Heart left ventricle (tissue), 16 donors: Measurements from ENCODE around the gene LRBA. TPM values are rescaled to one million over a fixed set of nuclear protein-coding genes. Genes with fewer than 3 reads are reported as not detected.

Experiments used
- ATAC-seq, 4 donors: fragments of 200-7000 bp; cut with Tn5 transposase; one replicate each; pipeline ENCODE4 v1.9.1; 2020 to 2022; ENCODE audit warnings: moderate library complexity in 4 of 4, mild to moderate bottlenecking in 3 of 4, moderate number of reproducible peaks in 1 of 4
- DNase-seq, 5 donors: peaks; one replicate each; pipeline ENCODE4 v3.0.0-alpha.2; 2020
- H3K27ac ChIP-seq, 12 donors: fragments of 200-600 bp; sonication (generic) in 4 of 12; one replicate each; pipeline versions ENCODE4 v1.5.0 to v1.8.0; 2016 to 2022; ENCODE audit warnings: mild to moderate bottlenecking in 2 of 12
- H3K27me3 ChIP-seq, 9 donors: fragments of 200-600 bp; sonication (generic) in 2 of 9; one replicate each; pipeline versions ENCODE4 v1.5.1 to v1.8.0; 2016 to 2022; ENCODE audit warnings: mild to moderate bottlenecking in 3 of 9
- H3K36me3 ChIP-seq, 9 donors: fragments of 200-600 bp; sonication (generic) in 2 of 9; one replicate each; pipeline versions ENCODE4 v1.5.0 to v1.8.0; 2018 to 2022; ENCODE audit warnings: mild to moderate bottlenecking in 2 of 9
- H3K4me1 ChIP-seq, 12 donors: fragments of 200-600 bp; sonication (generic) in 4 of 12; one replicate each; pipeline versions ENCODE4 v1.5.0 to v1.8.0; 2016 to 2022; ENCODE audit warnings: mild to moderate bottlenecking in 3 of 12
- H3K4me3 ChIP-seq, 12 donors: fragments of 200-600 bp; sonication (generic) in 4 of 12; one replicate each; pipeline versions ENCODE4 v1.5.0 to v1.8.0; 2017 to 2022; ENCODE audit warnings: mild to moderate bottlenecking in 9 of 12, moderate library complexity in 4 of 12
- H3K9me3 ChIP-seq, 12 donors: fragments of 200-600 bp; sonication (generic) in 4 of 12; one replicate each; pipeline versions ENCODE4 v1.5.0 to v1.8.0; 2016 to 2022; ENCODE audit warnings: mild to moderate bottlenecking in 1 of 12
- POLR2A ChIP-seq, 2 donors: fragments of 450-650 bp; IDR thresholded peaks; one replicate each; pipeline ENCODE4 v1.6.1; 2017; ENCODE audit warnings: antibody characterized with exemption in 2 of 2, mild to moderate bottlenecking in 2 of 2, moderate library complexity in 2 of 2
- WGBS, 4 donors: extraction: QIAGEN DNeasy Blood & Tissue Kit in 2 of 4; methylation state at CpG; one replicate each; pipeline versions ENCODE4 v1.1.5 to v1.1.7; 2013 to 2018; 5-methylcytosine and 5-hydroxymethylcytosine counted together
- intact Hi-C, 10 donors: fragments of 100-400 bp; cut with DNase I; formaldehyde crosslinking; loops; one replicate each; pipeline versions ENCODE4 v1.11.1 to v1.14.2; 2022
- polyA plus RNA-seq, 2 donors: library from polyadenylated mRNA; stranded (reverse); fragments of 200-250 nt; gene quantifications; one replicate each; pipeline ENCODE4 v1.2.3, GENCODE V29; 2013
- total RNA-seq, 9 donors: library from RNA; depleted of rRNA in 2 of 9; stranded (reverse); fragments of >200 nt in 2 of 9; fragmentation: NEBNext Ultra II Directional in 3 of 9; extraction: Animal tissue kit (Norgen Biotek cat#: 25700) in 3 of 9; gene quantifications; one replicate each; pipeline versions ENCODE4 v1.1.0 to v1.2.4, GENCODE V29; 2016 to 2023
- TF ChIP-seq, protein P1 (sequence below), 12 donors: fragments of 200-600 bp; sonication (generic) in 4 of 12; IDR thresholded peaks; one replicate each; pipeline versions ENCODE4 v1.5.0 to v1.8.0; 2018 to 2022; ENCODE audit warnings: antibody characterized with exemption in 12 of 12, mild to moderate bottlenecking in 5 of 12
- donor health status: ischemic (EF 13 %, LVEDD 7.1; RV severe dilation, severe dysfunction).
- donor health status: healthy with polysubstance abuse.
- donor health status: DM: no; HTN: yes; CAD: no.
- donor health status: DM: no; HTN: no; CAD: no.
- donor health status: ischemic (EF 25% LVEDD 6.9; RV normal size, moderate dysfunction).
- donor health status: ischemic (EF 25% LVEDD 5.7; RV mildly dilated, moderate dysfunction).
- donor health status: healthy.
- donor health status: DM: yes; HTN: yes; CAD: no.
- donor health status: ischemic (EF 35%, LVEDD 5.7; RV mildly dilated, moderate dysfunction).
- donor health status: nonischemic (EF 11% LVEDD 7.7; RV severe dilation, severe dysfunction).
- donor health status: DM: yes; HTN: yes; CAD: no.
- donor health status: PGD.
- donor health status: ischemic (EF 29% LVEDD 5.4; RV normal size, mild dysfunction).
- donor health status: nonischemic (EF 23%, LVEDD 6.1; RV moderate dilation, normal function).

The LRBA gene
- total and polyA plus RNA-seq, 11 donors: 6.5 to 35.1 (median 22.6) TPM

GRCh38 chr4:150656891-150657290 is 358.2 kb downstream of the LRBA start:
- no peak for ATAC-seq
- TF ChIP-seq, protein P1, sequence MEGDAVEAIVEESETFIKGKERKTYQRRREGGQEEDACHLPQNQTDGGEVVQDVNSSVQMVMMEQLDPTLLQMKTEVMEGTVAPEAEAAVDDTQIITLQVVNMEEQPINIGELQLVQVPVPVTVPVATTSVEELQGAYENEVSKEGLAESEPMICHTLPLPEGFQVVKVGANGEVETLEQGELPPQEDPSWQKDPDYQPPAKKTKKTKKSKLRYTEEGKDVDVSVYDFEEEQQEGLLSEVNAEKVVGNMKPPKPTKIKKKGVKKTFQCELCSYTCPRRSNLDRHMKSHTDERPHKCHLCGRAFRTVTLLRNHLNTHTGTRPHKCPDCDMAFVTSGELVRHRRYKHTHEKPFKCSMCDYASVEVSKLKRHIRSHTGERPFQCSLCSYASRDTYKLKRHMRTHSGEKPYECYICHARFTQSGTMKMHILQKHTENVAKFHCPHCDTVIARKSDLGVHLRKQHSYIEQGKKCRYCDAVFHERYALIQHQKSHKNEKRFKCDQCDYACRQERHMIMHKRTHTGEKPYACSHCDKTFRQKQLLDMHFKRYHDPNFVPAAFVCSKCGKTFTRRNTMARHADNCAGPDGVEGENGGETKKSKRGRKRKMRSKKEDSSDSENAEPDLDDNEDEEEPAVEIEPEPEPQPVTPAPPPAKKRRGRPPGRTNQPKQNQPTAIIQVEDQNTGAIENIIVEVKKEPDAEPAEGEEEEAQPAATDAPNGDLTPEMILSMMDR (IDR thresholded peaks at IDR 0.05): no peak
- no peak for TF ChIP-seq POLR2A (IDR thresholded peaks at IDR 0.05)

GRCh38 chr4:150650751-150651150 is 364.3 kb downstream of the LRBA start:
- TF ChIP-seq, protein P1 (IDR thresholded peaks at IDR 0.05): no peak
- TF ChIP-seq POLR2A (IDR thresholded peaks at IDR 0.05): no peak
- Histone ChIP-seq H3K27ac (no peak overlapping the region), H3K4me3 (no peak overlapping the region), H3K36me3 (no peaks in the 10 kb centered on the region), H3K27me3 (no peaks in the 10 kb centered on the region), H3K9me3 (no peaks in the 10 kb centered on the region), H3K4me1 (no peaks in the 10 kb centered on the region)
- intact Hi-C loops: no loop called here
- WGBS, 4 donors: 84 to 94% (median 89%) methylated on average over 1 of the region's 1 CpG
- DNase-seq (no peak), ATAC-seq (no peak)

More at GRCh38 chr4:150656891-150657290, 358.2 kb downstream of the LRBA start:
- no peak for DNase-seq
- Histone ChIP-seq H3K4me3 (no peak overlapping the region), H3K27me3 (no peaks in the 10 kb centered on the region), H3K36me3 (no peaks in the 10 kb centered on the region), H3K27ac (no peak overlapping the region), H3K9me3 (no peaks in the 10 kb centered on the region), H3K4me1 (no peaks in the 10 kb centered on the region)
- intact Hi-C loops: no loop called here
- WGBS, 4 donors: 88 to 97% (median 95%) methylated on average over 2 of the region's 2 CpGs

GRCh38 chr4:150648123-150648522 is 367.0 kb downstream of the LRBA start:
- ATAC-seq: no peak
- Histone ChIP-seq H3K27ac (no peak overlapping the region), H3K36me3 (no peaks in the 10 kb centered on the region), H3K4me3 (no peak overlapping the region), H3K4me1 (no peaks in the 10 kb centered on the region), H3K9me3 (no peaks in the 10 kb centered on the region), H3K27me3 (no peaks in the 10 kb centered on the region)
- WGBS, 4 donors: 87 to 96% (median 92%) methylated on average over 3 of the region's 3 CpGs
- intact Hi-C loops: no loop called here
- TF ChIP-seq POLR2A (IDR thresholded peaks at IDR 0.05): no peak
- TF ChIP-seq, protein P1 (IDR thresholded peaks at IDR 0.05): no peak
- DNase-seq: no peak

GRCh38 chr4:150647008-150647407 is 368.1 kb downstream of the LRBA start:
- TF ChIP-seq, protein P1 (IDR thresholded peaks at IDR 0.05): no peak
- no peak for TF ChIP-seq POLR2A (IDR thresholded peaks at IDR 0.05)
- no peak for DNase-seq
- Histone ChIP-seq H3K36me3 (no peaks in the 10 kb centered on the region), H3K27me3 (no peaks in the 10 kb centered on the region), H3K27ac (no peak overlapping the region), H3K4me1 (no peaks in the 10 kb centered on the region), H3K4me3 (no peak overlapping the region), H3K9me3 (no peaks in the 10 kb centered on the region)
- WGBS, 4 donors: 89 to 96% (median 94%) methylated on average over 1 of the region's 1 CpG
- no peak for ATAC-seq
- intact Hi-C loops: no loop called here
